ENCODE results near the gene GLIPR2.
"Not testable (repeated sequence)": the region's sequence is repeated elsewhere in the genome, so short reads cannot be mapped to it uniquely, and the experiment has no call there.

Gene GLIPR2

DNA sequence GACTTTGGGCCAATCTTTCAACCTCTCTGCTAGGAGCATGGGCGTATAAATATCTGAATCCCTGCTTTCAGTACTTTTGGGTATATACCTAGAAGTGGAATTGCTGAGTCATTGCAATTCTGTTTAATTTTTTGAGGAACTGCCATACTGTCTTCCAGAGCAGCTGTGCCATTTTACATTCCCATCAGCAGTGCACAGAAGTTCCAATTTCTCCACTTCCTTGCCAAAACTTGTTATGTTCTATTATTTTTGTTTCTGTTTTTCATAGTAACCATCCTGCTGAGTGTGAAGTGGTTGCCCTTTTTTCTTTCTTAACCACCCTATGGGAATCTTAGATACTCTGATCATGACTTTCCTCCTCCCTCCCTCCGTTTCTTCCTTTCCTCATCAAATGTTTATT is 21.6 kb downstream of the GLIPR2 start (continued):
- TF ChIP-seq ZNF830 (tag by site-specific recombination; IDR thresholded peaks at IDR 0.05; ENCODE audit: low read depth) (no peak), ZNF558 (tag by site-specific recombination; IDR thresholded peaks at IDR 0.05) (no peak), ZNF610 (tag by site-specific recombination; IDR thresholded peaks at IDR 0.05; ENCODE audit: borderline replicate concordance) (no peak), ZNF660 (tag by site-specific recombination; IDR thresholded peaks at IDR 0.05) (no peak), ZNF514 (tag by site-specific recombination; IDR thresholded peaks at IDR 0.05) (no peak), ZNF701 (tag by site-specific recombination; IDR thresholded peaks at IDR 0.05) (no peak), ZNF433 (tag by site-specific recombination; IDR thresholded peaks at IDR 0.05; ENCODE audit: low read depth) (no peak), ZNF274 (IDR thresholded peaks at IDR 0.05; ENCODE audit: low read length) (no peak), ZNF274 (tag by site-specific recombination; IDR thresholded peaks at IDR 0.05; ENCODE audit: borderline replicate concordance) (no peak)
- TF ChIP-seq, protein P1, sequence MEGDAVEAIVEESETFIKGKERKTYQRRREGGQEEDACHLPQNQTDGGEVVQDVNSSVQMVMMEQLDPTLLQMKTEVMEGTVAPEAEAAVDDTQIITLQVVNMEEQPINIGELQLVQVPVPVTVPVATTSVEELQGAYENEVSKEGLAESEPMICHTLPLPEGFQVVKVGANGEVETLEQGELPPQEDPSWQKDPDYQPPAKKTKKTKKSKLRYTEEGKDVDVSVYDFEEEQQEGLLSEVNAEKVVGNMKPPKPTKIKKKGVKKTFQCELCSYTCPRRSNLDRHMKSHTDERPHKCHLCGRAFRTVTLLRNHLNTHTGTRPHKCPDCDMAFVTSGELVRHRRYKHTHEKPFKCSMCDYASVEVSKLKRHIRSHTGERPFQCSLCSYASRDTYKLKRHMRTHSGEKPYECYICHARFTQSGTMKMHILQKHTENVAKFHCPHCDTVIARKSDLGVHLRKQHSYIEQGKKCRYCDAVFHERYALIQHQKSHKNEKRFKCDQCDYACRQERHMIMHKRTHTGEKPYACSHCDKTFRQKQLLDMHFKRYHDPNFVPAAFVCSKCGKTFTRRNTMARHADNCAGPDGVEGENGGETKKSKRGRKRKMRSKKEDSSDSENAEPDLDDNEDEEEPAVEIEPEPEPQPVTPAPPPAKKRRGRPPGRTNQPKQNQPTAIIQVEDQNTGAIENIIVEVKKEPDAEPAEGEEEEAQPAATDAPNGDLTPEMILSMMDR (tag by site-specific recombination; IDR thresholded peaks at IDR 0.05): no peak

DNA sequence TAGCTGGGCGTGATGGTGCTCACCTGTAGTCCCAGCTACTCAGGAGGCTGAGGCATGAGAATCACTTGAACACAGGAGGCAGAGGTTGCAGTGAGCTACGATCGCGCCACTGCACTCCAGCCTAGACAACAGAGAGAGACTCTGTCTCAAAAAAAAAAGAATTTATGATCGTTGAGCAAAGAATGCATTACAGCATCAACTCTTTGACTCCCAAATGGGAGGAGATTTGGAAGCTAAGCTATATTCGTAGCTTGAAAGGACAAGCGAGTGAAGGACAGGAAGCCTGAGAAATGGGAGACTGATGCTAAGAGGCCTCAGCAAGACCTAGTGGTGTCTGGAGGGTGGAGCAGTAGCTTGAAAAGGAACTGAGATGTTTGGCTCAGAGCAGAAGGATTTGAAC is 22.4 kb downstream of the GLIPR2 start:
- H3K4me3 ChIP-seq (ENCODE audit: low read depth, low read length): no peak overlapping the region
- no peaks in the 10 kb centered on the region for H3K36me3 ChIP-seq (ENCODE audit: control insufficient read depth in 2 of 2, insufficient read depth in 1 of 2, low read length in 2 of 2)
- TF ChIP-seq ZNF585B (tag by site-specific recombination; IDR thresholded peaks at IDR 0.05): no peak
- TF ChIP-seq ZNF76 (tag by site-specific recombination; IDR thresholded peaks at IDR 0.05; ENCODE audit: borderline replicate concordance, low read depth): no peak
- no peak for TF ChIP-seq ZBTB1 (tag by site-specific recombination; IDR thresholded peaks at IDR 0.05)
- no peak for TF ChIP-seq ZNF48 (tag by site-specific recombination; IDR thresholded peaks at IDR 0.05)
- TF ChIP-seq ZNF561 (tag by site-specific recombination; IDR thresholded peaks at IDR 0.05; ENCODE audit: borderline replicate concordance): no peak
- TF ChIP-seq, protein P2, sequence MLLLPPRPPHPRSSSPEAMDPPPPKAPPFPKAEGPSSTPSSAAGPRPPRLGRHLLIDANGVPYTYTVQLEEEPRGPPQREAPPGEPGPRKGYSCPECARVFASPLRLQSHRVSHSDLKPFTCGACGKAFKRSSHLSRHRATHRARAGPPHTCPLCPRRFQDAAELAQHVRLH (tag by site-specific recombination; IDR thresholded peaks at IDR 0.05): no peak
- no peak for TF ChIP-seq RBAK (tag by site-specific recombination; IDR thresholded peaks at IDR 0.05)
- TF ChIP-seq, protein P3, sequence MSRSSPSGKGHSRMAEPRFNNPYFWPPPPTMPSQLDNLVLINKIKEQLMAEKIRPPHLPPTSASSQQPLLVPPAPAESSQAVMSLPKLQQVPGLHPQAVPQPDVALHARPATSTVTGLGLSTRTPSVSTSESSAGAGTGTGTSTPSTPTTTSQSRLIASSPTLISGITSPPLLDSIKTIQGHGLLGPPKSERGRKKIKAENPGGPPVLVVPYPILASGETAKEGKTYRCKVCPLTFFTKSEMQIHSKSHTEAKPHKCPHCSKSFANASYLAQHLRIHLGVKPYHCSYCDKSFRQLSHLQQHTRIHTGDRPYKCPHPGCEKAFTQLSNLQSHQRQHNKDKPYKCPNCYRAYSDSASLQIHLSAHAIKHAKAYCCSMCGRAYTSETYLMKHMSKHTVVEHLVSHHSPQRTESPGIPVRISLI (tag by site-specific recombination; IDR thresholded peaks at IDR 0.05): no peak
- TF ChIP-seq ZBTB8A (tag by site-specific recombination; IDR thresholded peaks at IDR 0.05): no peak
- TF ChIP-seq SP7 (tag by site-specific recombination; IDR thresholded peaks at IDR 0.05): no peak
- no peak for TF ChIP-seq ZNF654 (tag by site-specific recombination; IDR thresholded peaks at IDR 0.05; ENCODE audit: low read depth)
- TF ChIP-seq, protein P4, sequence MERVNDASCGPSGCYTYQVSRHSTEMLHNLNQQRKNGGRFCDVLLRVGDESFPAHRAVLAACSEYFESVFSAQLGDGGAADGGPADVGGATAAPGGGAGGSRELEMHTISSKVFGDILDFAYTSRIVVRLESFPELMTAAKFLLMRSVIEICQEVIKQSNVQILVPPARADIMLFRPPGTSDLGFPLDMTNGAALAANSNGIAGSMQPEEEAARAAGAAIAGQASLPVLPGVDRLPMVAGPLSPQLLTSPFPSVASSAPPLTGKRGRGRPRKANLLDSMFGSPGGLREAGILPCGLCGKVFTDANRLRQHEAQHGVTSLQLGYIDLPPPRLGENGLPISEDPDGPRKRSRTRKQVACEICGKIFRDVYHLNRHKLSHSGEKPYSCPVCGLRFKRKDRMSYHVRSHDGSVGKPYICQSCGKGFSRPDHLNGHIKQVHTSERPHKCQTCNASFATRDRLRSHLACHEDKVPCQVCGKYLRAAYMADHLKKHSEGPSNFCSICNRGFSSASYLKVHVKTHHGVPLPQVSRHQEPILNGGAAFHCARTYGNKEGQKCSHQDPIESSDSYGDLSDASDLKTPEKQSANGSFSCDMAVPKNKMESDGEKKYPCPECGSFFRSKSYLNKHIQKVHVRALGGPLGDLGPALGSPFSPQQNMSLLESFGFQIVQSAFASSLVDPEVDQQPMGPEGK (tag by site-specific recombination; IDR thresholded peaks at IDR 0.05): no peak
- no peak for TF ChIP-seq ZNF785 (tag by site-specific recombination; IDR thresholded peaks at IDR 0.05)
- no peak for TF ChIP-seq ZNF211 (tag by site-specific recombination; IDR thresholded peaks at IDR 0.05; ENCODE audit: low read depth)
- TF ChIP-seq, protein P5, sequence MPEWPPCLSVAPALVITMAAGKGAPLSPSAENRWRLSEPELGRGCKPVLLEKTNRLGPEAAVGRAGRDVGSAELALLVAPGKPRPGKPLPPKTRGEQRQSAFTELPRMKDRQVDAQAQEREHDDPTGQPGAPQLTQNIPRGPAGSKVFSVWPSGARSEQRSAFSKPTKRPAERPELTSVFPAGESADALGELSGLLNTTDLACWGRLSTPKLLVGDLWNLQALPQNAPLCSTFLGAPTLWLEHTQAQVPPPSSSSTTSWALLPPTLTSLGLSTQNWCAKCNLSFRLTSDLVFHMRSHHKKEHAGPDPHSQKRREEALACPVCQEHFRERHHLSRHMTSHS (tag by site-specific recombination; IDR thresholded peaks at IDR 0.05): no peak
- TF ChIP-seq PRDM1 (tag by site-specific recombination; IDR thresholded peaks at IDR 0.05): no peak
- TF ChIP-seq YY2 (tag by site-specific recombination; IDR thresholded peaks at IDR 0.05): no peak
- H3K27ac ChIP-seq (ENCODE audit: extremely low read depth, low read depth, low read length): no peak overlapping the region
- H3K9me3 ChIP-seq (ENCODE audit: control insufficient read depth, insufficient read depth, low read depth, low read length): no peaks in the 10 kb centered on the region
- peaks cover 4% of the 10 kb centered on the region for H3K4me1 ChIP-seq (ENCODE audit: control insufficient read depth, insufficient read depth, low read length)
- CTCF ChIA-PET: interaction anchor here (1.1 kb wide), 1 partner anchor 56 kb away, joined by 5 read pairs; no protein-coding TSS in a partner anchor
- POLR2A ChIA-PET: no interaction called here

DNA sequence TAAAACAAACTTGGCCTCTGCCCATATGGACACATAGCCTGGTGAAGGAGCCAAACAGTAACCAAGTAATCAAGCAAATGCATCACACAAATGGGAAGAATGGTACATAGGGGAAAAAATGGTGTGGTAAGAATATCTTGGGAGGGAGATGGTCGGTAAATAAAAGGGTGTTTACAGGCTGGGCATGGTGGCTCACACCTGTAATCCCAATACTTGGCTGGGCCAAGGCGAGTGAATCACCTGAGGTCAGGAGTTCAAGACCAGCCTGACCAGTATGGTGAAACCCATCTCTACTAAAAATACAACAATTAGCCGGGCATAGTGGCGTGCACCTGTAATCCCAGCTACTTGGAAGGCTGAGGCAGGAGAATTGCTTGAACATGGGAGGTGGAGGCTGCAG is 23.0 kb downstream of the GLIPR2 start:
- H3K4me3 ChIP-seq (ENCODE audit: low read depth, low read length); H3K36me3 ChIP-seq (ENCODE audit: control insufficient read depth in 2 of 2, insufficient read depth in 1 of 2, low read length in 2 of 2); H3K4me1 ChIP-seq (ENCODE audit: control insufficient read depth, insufficient read depth, low read length); H3K27ac ChIP-seq (ENCODE audit: extremely low read depth, low read depth, low read length); POLR2A ChIA-PET; H3K9me3 ChIP-seq (ENCODE audit: control insufficient read depth, insufficient read depth, low read depth, low read length): not testable (repeated sequence)
- CTCF ChIA-PET: interaction anchor here (1.1 kb wide), 1 partner anchor 57 kb away, joined by 5 read pairs; no protein-coding TSS in a partner anchor

DNA sequence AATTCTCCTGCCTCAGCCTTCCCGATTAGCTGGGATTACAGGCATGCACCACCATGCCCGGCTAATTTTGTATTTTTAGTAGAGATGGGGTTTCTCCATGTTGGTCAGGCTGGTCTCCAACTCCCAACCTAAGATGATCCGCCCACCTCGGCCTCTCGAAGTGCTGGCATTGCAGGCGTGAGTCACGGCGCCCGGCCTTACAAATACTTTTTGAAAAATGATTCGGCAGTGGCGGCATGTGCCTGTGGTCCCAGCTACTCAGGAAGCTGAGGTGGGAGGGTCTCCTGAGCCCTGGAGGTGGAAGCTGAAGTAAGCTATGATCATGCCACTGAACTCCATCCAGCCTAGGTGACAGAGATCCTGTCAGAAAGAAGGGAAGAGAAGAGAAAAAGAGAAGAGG is 23.6 kb downstream of the GLIPR2 start:
- POLR2A ChIA-PET: interaction anchor here (1.5 kb wide), 1 partner anchor 11 kb away, joined by 3 read pairs; no protein-coding TSS in a partner anchor
- H3K4me1 ChIP-seq (ENCODE audit: control insufficient read depth, insufficient read depth, low read length); H3K36me3 ChIP-seq (ENCODE audit: control insufficient read depth in 2 of 2, insufficient read depth in 1 of 2, low read length in 2 of 2); H3K9me3 ChIP-seq (ENCODE audit: control insufficient read depth, insufficient read depth, low read depth, low read length); H3K4me3 ChIP-seq (ENCODE audit: low read depth, low read length); H3K27ac ChIP-seq (ENCODE audit: extremely low read depth, low read depth, low read length): not testable (repeated sequence)
- CTCF ChIA-PET: interaction anchor here (0.7 to 1.1 kb wide), 2 partner anchors 58 to 94 kb away, joined by 4 to 5 read pairs; no protein-coding TSS in a partner anchor

All from HEK293 (cell line).